ENCODE measurements around the gene GADL1.

The GADL1 gene

DNA sequence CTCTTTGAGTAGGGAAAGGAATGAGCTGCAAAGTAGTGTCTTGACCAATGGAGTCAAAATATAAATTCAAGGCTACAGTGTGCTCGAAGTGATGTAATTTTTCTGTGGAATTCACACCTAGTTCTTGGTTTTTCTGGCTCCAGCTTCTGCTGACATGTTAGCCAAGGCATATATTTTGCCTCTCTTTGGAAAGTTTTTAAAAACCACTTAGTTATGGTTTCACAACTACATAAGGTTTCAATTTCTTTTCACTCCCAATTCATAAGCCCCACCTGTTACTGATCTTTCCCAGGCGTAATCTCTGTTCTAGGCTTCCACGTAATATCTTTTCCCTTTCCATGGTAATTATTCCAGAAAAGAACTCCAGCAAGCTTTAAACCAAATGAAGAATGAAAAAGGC lies 46.9 kb downstream of the GADL1 start:
- DNase-seq (ENCODE audit: low read depth), result peak; percentile 3
- no peak overlapping the region for H3K4me3 ChIP-seq (ENCODE audit: low read depth, low read length)
- TF ChIP-seq, protein P1, sequence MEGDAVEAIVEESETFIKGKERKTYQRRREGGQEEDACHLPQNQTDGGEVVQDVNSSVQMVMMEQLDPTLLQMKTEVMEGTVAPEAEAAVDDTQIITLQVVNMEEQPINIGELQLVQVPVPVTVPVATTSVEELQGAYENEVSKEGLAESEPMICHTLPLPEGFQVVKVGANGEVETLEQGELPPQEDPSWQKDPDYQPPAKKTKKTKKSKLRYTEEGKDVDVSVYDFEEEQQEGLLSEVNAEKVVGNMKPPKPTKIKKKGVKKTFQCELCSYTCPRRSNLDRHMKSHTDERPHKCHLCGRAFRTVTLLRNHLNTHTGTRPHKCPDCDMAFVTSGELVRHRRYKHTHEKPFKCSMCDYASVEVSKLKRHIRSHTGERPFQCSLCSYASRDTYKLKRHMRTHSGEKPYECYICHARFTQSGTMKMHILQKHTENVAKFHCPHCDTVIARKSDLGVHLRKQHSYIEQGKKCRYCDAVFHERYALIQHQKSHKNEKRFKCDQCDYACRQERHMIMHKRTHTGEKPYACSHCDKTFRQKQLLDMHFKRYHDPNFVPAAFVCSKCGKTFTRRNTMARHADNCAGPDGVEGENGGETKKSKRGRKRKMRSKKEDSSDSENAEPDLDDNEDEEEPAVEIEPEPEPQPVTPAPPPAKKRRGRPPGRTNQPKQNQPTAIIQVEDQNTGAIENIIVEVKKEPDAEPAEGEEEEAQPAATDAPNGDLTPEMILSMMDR (IDR thresholded peaks at IDR 0.05; ENCODE audit: insufficient read depth, low read depth, low read length, missing control alignments), result no peak

DNA sequence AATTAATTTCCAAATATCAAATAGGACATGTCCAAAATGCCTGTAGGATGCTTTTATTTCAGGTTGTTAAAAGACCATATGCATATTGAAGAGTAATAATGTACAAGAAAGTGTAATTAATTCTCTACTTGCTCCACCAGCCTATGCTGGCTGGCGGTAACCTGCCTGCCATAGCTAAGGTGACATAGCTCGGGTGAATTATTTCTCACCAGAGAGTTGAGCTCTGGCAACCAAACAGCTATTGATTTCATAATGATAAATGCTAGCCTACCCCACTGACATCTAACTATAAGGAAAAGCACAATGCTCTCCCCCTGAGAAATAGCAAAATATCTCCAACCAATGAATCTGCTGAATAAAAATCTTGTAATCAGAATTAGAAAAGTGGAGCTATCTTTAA lies 48.9 kb downstream of the GADL1 start:
- H3K4me3 ChIP-seq (ENCODE audit: low read depth, low read length), result no peak overlapping the region
- TF ChIP-seq, protein P1 (IDR thresholded peaks at IDR 0.05; ENCODE audit: insufficient read depth, low read depth, low read length, missing control alignments), result no peak
- DNase-seq (ENCODE audit: low read depth), result no peak

GRCh38 chr3:30843877-30844276 lies 50.6 kb downstream of the GADL1 start:
- TF ChIP-seq, protein P1 (IDR thresholded peaks at IDR 0.05; ENCODE audit: insufficient read depth, low read depth, low read length, missing control alignments), result no peak
- H3K4me3 ChIP-seq (ENCODE audit: low read depth, low read length), result no peak overlapping the region
- DNase-seq (ENCODE audit: low read depth), result no peak

GRCh38 chr3:30836141-30836540 lies 58.3 kb downstream of the GADL1 start:
- TF ChIP-seq, protein P1 (IDR thresholded peaks at IDR 0.05; ENCODE audit: insufficient read depth, low read depth, low read length, missing control alignments), result no peak
- DNase-seq (ENCODE audit: low read depth), result no peak

DNA sequence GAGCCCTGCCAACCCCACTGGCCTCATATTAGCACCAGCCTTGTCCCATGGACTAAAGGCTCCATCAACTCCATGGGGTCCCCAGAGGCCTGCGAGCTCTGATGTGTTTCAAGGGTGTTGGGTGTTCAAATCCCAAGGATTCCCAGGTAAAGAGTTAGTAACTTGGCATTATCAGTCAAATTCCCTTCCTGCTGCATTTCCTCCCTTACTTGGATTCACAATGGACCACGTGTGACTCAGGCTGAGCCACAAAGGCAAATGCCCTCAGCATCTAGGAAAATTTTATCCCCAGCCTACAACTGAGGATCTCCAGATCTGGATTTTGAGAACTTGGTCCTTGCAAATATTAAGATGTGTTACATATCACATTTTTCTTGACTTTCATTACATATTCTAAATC lies 58.8 kb downstream of the GADL1 start:
- DNase-seq (ENCODE audit: low read depth), result no peak
- no peak overlapping the region for H3K4me3 ChIP-seq (ENCODE audit: low read depth, low read length)
- TF ChIP-seq, protein P1 (IDR thresholded peaks at IDR 0.05; ENCODE audit: insufficient read depth, low read depth, low read length, missing control alignments), result no peak

More at GRCh38 chr3:30836141-30836540, 58.3 kb downstream of the GADL1 start:
- no peak overlapping the region for H3K4me3 ChIP-seq (ENCODE audit: low read depth, low read length)

GRCh38 chr3:30832961-30833575 lies 61.4 kb downstream of the GADL1 start:
- TF ChIP-seq, protein P1 (IDR thresholded peaks at IDR 0.05; ENCODE audit: insufficient read depth, low read depth, low read length, missing control alignments), result no peak
- H3K4me3 ChIP-seq (ENCODE audit: low read depth, low read length), result no peak overlapping the region
- DNase-seq (ENCODE audit: low read depth), result no peak

DNA sequence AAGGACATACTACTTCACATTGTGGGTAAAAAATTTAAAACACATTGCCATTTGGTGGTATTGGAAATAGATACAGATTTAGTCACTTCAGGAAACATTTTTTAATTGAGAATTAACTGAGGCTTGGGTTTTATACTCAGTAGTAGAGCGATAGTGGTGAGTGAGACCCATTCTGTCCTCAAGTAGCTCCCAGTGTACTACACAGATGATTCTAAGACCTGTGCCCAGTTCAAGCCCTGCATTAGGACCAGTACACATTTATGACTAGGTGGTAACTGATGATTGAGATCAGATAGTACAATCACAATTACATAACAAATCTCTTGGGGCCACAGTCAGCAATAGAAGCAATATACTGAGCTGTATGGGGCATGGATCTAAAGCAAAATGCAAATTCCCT lies 67.4 kb downstream of the GADL1 start:
- H3K4me3 ChIP-seq (ENCODE audit: low read depth, low read length), result no peak overlapping the region
- no peak for DNase-seq (ENCODE audit: low read depth)
- TF ChIP-seq, protein P1 (IDR thresholded peaks at IDR 0.05; ENCODE audit: insufficient read depth, low read depth, low read length, missing control alignments), result no peak
